GM19023 (cell line): ENCODE measurements around the gene CDH3.

Experiments
- ATAC-seq: cut with Tn5 transposase; IDR thresholded peaks from one replicate; pipeline ENCODE4 v1.9.1; 2021; ENCODE audit warnings: mild to moderate bottlenecking, moderate library complexity; ENCODE audit not compliant: unreplicated experiment

The CDH3 gene

GRCh38 chr16:68734782-68735181, 89.7 kb downstream of the CDH3 start:
- no peak for ATAC-seq

GRCh38 chr16:68736561-68736960, 91.5 kb downstream of the CDH3 start:
- ATAC-seq, result no peak

- ATAC-seq, result no peak
Measured at GRCh38 chr16:68737046-68737729, 92.1 kb downstream of the CDH3 start, which contains the start of gene CDH1. CDH1 (plus strand) TSS chr16:68737292; CDS start chr16:68737416, 124 bp downstream.

- no peak for ATAC-seq
Measured at GRCh38 chr16:68737730-68738629, 92.9 kb downstream of the CDH3 start.

- no peak for ATAC-seq
Measured at GRCh38 chr16:68739964-68740627, 95.0 kb downstream of the CDH3 start.

- ATAC-seq, result no peak
Measured at GRCh38 chr16:68740628-68741346, 95.7 kb downstream of the CDH3 start.

GRCh38 chr16:68743664-68744063, 98.6 kb downstream of the CDH3 start:
- ATAC-seq, result no peak

GRCh38 chr16:68744744-68745280, 99.7 kb downstream of the CDH3 start:
- no peak for ATAC-seq

GRCh38 chr16:68746951-68747350, 101.8 kb downstream of the CDH3 start:
- ATAC-seq, result no peak

- ATAC-seq, result no peak
Measured at GRCh38 chr16:68749432-68749831, 104.3 kb downstream of the CDH3 start.
